Type B pancreatic cell (in vitro differentiated cells): ENCODE data around the gene GRIK2. TPM values are rescaled to one million over a fixed set of nuclear protein-coding genes. Genes with fewer than 3 reads are reported as not detected.

Experiments used
- DNase-seq: peaks from one replicate; pipeline ENCODE4 v3.0.0; 2021; ENCODE audit warnings: mixed read lengths; ENCODE audit not compliant: unreplicated experiment; ENCODE audit errors: extremely low spot score
- H3K27ac Mint-ChIP-seq: 2 replicates; pipeline ENCODE4 v1.8.0; 2021; ENCODE audit warnings: mild to moderate bottlenecking, mixed read lengths
- H3K27me3 Mint-ChIP-seq: 2 replicates; pipeline ENCODE4 v1.8.0; 2021; ENCODE audit warnings: mixed read lengths
- H3K36me3 Mint-ChIP-seq: 2 replicates; pipeline ENCODE4 v1.8.0; 2021; ENCODE audit warnings: mixed read lengths
- H3K4me1 Mint-ChIP-seq: one replicate; pipeline ENCODE4 v1.8.0; 2021; ENCODE audit warnings: mixed read lengths; ENCODE audit not compliant: unreplicated experiment
- H3K4me3 Mint-ChIP-seq: 2 replicates; pipeline ENCODE4 v1.8.0; 2021; ENCODE audit warnings: mild to moderate bottlenecking, mixed read lengths
- H3K9me3 Mint-ChIP-seq: 2 replicates; pipeline ENCODE4 v1.8.0; 2021; ENCODE audit warnings: mixed read lengths
- CTCF ChIP-seq: fragments of 200-600 bp; sonication (generic); conservative IDR thresholded peaks from 2 replicates; pipeline ENCODE4 v1.5.0; 2021; ENCODE audit warnings: antibody characterized with exemption, mild to moderate bottlenecking
- total RNA-seq: library from RNA; stranded (reverse); gene quantifications from 2 replicates; pipeline ENCODE4 v1.2.1, GENCODE V29; 2021; ENCODE audit warnings: low replicate concordance

GRIK2 gene
- total RNA-seq, 1 donor from 2014 or later: 4.8 TPM

GRCh38 chr6:101853231-101854085 is 459.9 kb downstream of the GRIK2 start:
- H3K4me3 Mint-ChIP-seq: no peak overlapping the region
- H3K27me3 Mint-ChIP-seq: no peaks in the 10 kb centered on the region
- TF ChIP-seq CTCF: no peak
- no peaks in the 10 kb centered on the region for H3K36me3 Mint-ChIP-seq
- H3K4me1 Mint-ChIP-seq: no peaks in the 10 kb centered on the region
- H3K27ac Mint-ChIP-seq: no peak overlapping the region
- DNase-seq: no peak
- H3K9me3 Mint-ChIP-seq: no peaks in the 10 kb centered on the region

- no peak for DNase-seq
- H3K27ac Mint-ChIP-seq: no peak overlapping the region
- H3K9me3 Mint-ChIP-seq: peaks cover 4% of the 10 kb centered on the region
- H3K36me3 Mint-ChIP-seq: no peaks in the 10 kb centered on the region
- no peak for TF ChIP-seq CTCF
- no peaks in the 10 kb centered on the region for H3K4me1 Mint-ChIP-seq
- H3K27me3 Mint-ChIP-seq: no peaks in the 10 kb centered on the region
- no peak overlapping the region for H3K4me3 Mint-ChIP-seq
These were observed 482.9 kb downstream of the GRIK2 start for GRCh38 chr6:101876431-101876830.

DNA sequence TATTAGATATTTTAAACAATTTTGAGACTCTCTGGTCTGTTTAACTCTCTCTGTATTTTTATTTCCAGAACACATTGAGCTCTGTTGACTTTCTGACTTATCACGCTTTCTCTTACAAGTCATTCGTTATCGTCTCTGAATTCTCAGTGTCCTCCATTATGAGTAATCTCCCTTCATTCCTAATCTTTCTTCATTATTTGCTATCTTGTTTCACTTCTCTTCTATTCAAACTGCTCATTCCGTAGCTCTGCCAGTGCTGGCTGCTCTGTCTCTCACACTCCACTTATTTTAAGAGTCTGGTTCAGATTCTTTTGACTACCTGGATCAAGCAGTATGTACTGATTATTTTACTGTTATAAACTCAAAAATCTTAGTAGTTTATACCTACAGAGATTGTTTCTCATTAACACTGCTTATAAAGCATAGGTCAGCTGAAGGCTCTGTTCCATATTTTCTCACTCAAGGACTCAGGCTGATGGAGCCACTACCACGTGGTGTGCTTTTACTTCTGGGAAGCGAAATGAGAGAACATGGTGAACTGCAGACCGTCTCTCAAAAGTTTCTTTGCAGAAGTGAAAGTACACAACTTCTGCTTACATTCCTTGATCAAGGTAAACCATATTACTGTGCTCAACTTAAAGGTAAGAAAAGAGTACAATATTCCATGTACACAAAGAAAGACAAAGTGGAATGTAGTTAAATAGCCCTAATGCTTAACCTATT is 485.2 kb downstream of the GRIK2 start:
- H3K27ac Mint-ChIP-seq: no peak overlapping the region
- no peak for DNase-seq
- no peak overlapping the region for H3K4me3 Mint-ChIP-seq
- H3K36me3 Mint-ChIP-seq: no peaks in the 10 kb centered on the region
- no peaks in the 10 kb centered on the region for H3K27me3 Mint-ChIP-seq
- no peak for TF ChIP-seq CTCF
- peaks cover 4% of the 10 kb centered on the region for H3K9me3 Mint-ChIP-seq
- no peaks in the 10 kb centered on the region for H3K4me1 Mint-ChIP-seq

- no peak for DNase-seq
- no peak overlapping the region for H3K27ac Mint-ChIP-seq
- H3K9me3 Mint-ChIP-seq: peaks cover under 1% of the 10 kb centered on the region
- H3K4me3 Mint-ChIP-seq: no peak overlapping the region
- H3K27me3 Mint-ChIP-seq: no peaks in the 10 kb centered on the region
- no peaks in the 10 kb centered on the region for H3K4me1 Mint-ChIP-seq
- H3K36me3 Mint-ChIP-seq: no peaks in the 10 kb centered on the region
- no peak for TF ChIP-seq CTCF
These were observed 486.3 kb downstream of the GRIK2 start for GRCh38 chr6:101879782-101880181.

- Mint-ChIP-seq H3K27me3 (no peaks in the 10 kb centered on the region), H3K4me1 (no peaks in the 10 kb centered on the region), H3K9me3 (no peaks in the 10 kb centered on the region), H3K36me3 (no peaks in the 10 kb centered on the region), H3K27ac (no peak overlapping the region), H3K4me3 (no peak overlapping the region)
- TF ChIP-seq CTCF: no peak
- no peak for DNase-seq
These were observed 490.0 kb downstream of the GRIK2 start for GRCh38 chr6:101883505-101883904.
